HepG2 (cell line): Measurements from ENCODE around the gene VAMP8. TPM values are rescaled to one million over a fixed set of nuclear protein-coding genes. Genes with fewer than 3 reads are reported as not detected.
A peak's percentile ranks its signal among the peaks of the same experiment; 100 is the strongest.

Source experiments
- ATRX ChIP-seq: sonication (generic); formaldehyde crosslinking; IDR thresholded peaks from 2 replicates; pipeline ENCODE4 v1.4.0; 2020; ENCODE audit warnings: missing genetic modification reagents, borderline replicate concordance
- CC2D1A ChIP-seq: sonication (generic); formaldehyde crosslinking; IDR thresholded peaks from 2 replicates; pipeline ENCODE4 v1.8.1; 2023; ENCODE audit warnings: mild to moderate bottlenecking, missing genetic modification reagents
- CCDC6 ChIP-seq: sonication (generic); formaldehyde crosslinking; IDR thresholded peaks from 2 replicates; pipeline ENCODE4 v1.8.1; 2022; ENCODE audit warnings: mild to moderate bottlenecking, missing genetic modification reagents, moderate library complexity
- EEA1 ChIP-seq: sonication (generic); formaldehyde crosslinking; IDR thresholded peaks from 2 replicates; pipeline ENCODE4 v1.5.1; 2020; ENCODE audit warnings: mild to moderate bottlenecking, missing genetic modification reagents, borderline replicate concordance
- HNF4G ChIP-seq, 2 experiments: sonication (generic) in 1 of 2; formaldehyde crosslinking in 1 of 2; IDR thresholded peaks; 2 replicates each; pipeline versions ENCODE4 v1.4.0 to v1.6.1; 2011 to 2020; ENCODE audit warnings: borderline replicate concordance in 2 of 2, low read depth in 2 of 2, mild to moderate bottlenecking in 2 of 2, low read length in 1 of 2, missing genetic modification reagents in 1 of 2, moderate library complexity in 1 of 2
- IKZF4 ChIP-seq: sonication (generic); formaldehyde crosslinking; IDR thresholded peaks from 2 replicates; pipeline ENCODE4 v1.5.1; 2020; ENCODE audit warnings: borderline replicate concordance, mild to moderate bottlenecking, low read depth, missing genetic modification reagents; ENCODE audit errors: not compliant biosample characterization
- MXD3 ChIP-seq: IDR thresholded peaks from 2 replicates; pipeline ENCODE4 v1.6.1; 2016; ENCODE audit warnings: mild to moderate bottlenecking, missing biosample characterization, missing genetic modification reagents
- NFKB2 ChIP-seq: sonication (generic); formaldehyde crosslinking; IDR thresholded peaks from 2 replicates; pipeline ENCODE4 v1.4.0; 2020; ENCODE audit warnings: missing genetic modification reagents, borderline replicate concordance
- PBX2 ChIP-seq: IDR thresholded peaks from 2 replicates; pipeline ENCODE4 v1.6.1; 2016; ENCODE audit warnings: control low read depth
- SNAPC5 ChIP-seq: sonication (generic); formaldehyde crosslinking; IDR thresholded peaks from 2 replicates; pipeline ENCODE4 v1.8.1; 2023; ENCODE audit warnings: mild to moderate bottlenecking, missing genetic modification reagents, borderline replicate concordance
- SRSF9 ChIP-seq: fragments of 200-400 bp; formaldehyde crosslinking; IDR thresholded peaks from 2 replicates; pipeline ENCODE4 v1.6.1; 2018; ENCODE audit warnings: borderline replicate concordance, mild to moderate bottlenecking, low read depth, low read length; ENCODE audit not compliant: insufficient read depth, poor library complexity, severe bottlenecking
- TAF1 ChIP-seq: sonication (generic); formaldehyde crosslinking; IDR thresholded peaks from 2 replicates; pipeline ENCODE4 v1.4.0; 2020; ENCODE audit warnings: missing genetic modification reagents
- TARDBP ChIP-seq: sonication (generic); formaldehyde crosslinking; IDR thresholded peaks from 2 replicates; pipeline ENCODE4 v1.8.0; 2022; ENCODE audit warnings: mild to moderate bottlenecking, missing genetic modification reagents
- TFAP4 ChIP-seq: sonication (generic); IDR thresholded peaks from 2 replicates; pipeline ENCODE4 v1.6.1; 2016; ENCODE audit warnings: low read depth, borderline replicate concordance
- TGIF2 ChIP-seq: IDR thresholded peaks from 2 replicates; pipeline ENCODE4 v1.6.1; 2016; ENCODE audit warnings: control low read depth, missing compliant biosample characterization
- ZNF253 ChIP-seq: sonication (generic); formaldehyde crosslinking; IDR thresholded peaks from 2 replicates; pipeline ENCODE4 v1.8.0; 2022; ENCODE audit warnings: mild to moderate bottlenecking, missing genetic modification reagents, borderline replicate concordance
- ZNF292 ChIP-seq: sonication (generic); formaldehyde crosslinking; IDR thresholded peaks from 2 replicates; pipeline ENCODE4 v1.8.1; 2022; ENCODE audit warnings: mild to moderate bottlenecking, low read depth, missing genetic modification reagents, borderline replicate concordance
- ZNF460 ChIP-seq: sonication (generic); formaldehyde crosslinking; IDR thresholded peaks from 2 replicates; pipeline ENCODE4 v1.5.1; 2020; ENCODE audit warnings: missing genetic modification reagents, mild to moderate bottlenecking, borderline replicate concordance
- ZNF572 ChIP-seq: sonication (generic); formaldehyde crosslinking; IDR thresholded peaks from 2 replicates; pipeline ENCODE4 v1.5.1; 2020; ENCODE audit warnings: mild to moderate bottlenecking, missing genetic modification reagents
- ZNF878 ChIP-seq: sonication (generic); formaldehyde crosslinking; IDR thresholded peaks from 2 replicates; pipeline ENCODE4 v1.8.1; 2023; ENCODE audit warnings: mild to moderate bottlenecking, missing genetic modification reagents, moderate library complexity
- ZSCAN9 ChIP-seq: IDR thresholded peaks from 2 replicates; pipeline ENCODE4 v1.6.1; 2016; ENCODE audit warnings: borderline replicate concordance
- polyA plus RNA-seq, 8 experiments: library from polyadenylated mRNA; depleted of rRNA in 3 of 8; stranded (reverse) in 7 of 8; unstranded in 1 of 8; fragments of >200 nt; fragmentation: Illumina TruSeq in 4 of 8; extraction: Trizol in 4 of 8; gene quantifications; 2 replicates each; pipeline versions ENCODE4 v1.2.1 to v1.2.3, GENCODE V29; 2011 to 2016; ENCODE audit warnings: low read depth in 4 of 8, missing spikeins in 1 of 8, mixed read lengths in 1 of 8; ENCODE audit not compliant: insufficient read depth in 1 of 8
- total RNA-seq, 5 experiments: library from RNA; depleted of rRNA; stranded (reverse); fragments of >200 nt; fragmentation: Illumina TruSeq; extraction: Trizol; gene quantifications; 2 replicates each; pipeline ENCODE4 v1.2.3, GENCODE V29; 2016; ENCODE audit warnings: low read depth in 1 of 5
- TF ChIP-seq, protein P1 (sequence below): sonication (generic); formaldehyde crosslinking; IDR thresholded peaks from 2 replicates; pipeline ENCODE4 v1.4.0; 2020; ENCODE audit warnings: mild to moderate bottlenecking, low read depth, missing genetic modification reagents

VAMP8 gene
- total and polyA plus RNA-seq, 2 of the 13 experiments (the other 11 are each of a cell fraction or from before 2014, with no cell fraction given), result 83.3 to 157 TPM

DNA sequence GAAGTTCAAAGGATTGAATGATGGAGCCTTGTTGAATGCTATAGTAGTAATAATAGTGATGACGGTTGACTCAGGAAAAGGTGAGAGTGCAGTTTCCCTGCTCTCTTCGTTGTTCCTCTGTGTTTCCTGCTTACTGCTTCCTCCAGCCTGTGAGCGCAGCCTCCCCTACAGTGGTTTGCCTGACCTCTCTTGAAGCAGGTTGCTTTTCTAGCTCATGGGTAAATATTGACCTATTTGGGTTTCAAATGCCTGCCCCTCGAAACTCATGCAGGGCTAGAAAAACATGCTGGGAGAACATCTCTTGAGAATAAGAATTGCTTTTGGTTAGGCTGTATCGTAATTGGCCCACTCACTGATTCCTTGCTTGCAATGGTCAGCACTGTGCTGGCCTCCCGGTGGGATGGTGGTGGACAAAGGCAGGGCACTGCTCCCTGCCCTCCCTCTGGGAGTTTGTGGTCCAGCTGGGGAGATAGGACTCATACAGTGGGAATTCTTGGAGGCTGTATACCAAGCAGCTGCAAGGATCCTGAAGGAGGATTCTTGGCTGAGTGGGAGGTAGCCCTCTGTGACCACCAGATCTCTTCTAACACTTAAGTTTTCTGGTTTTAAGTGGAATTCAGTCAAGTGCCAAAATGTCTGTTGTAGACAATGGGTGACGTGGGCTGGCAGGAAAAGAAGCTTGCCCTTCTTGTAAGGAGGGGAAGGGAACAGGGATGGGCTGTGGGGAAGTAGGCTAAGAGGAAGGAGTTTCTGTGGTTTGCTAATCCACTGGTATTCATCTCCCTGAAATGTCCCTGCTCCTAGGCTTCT is 12.8 kb downstream of the VAMP8 start (continued):
- no peak for TF ChIP-seq MXD3 (CRISPR knock-in tag)
- TF ChIP-seq SNAPC5, result no peak
- TF ChIP-seq ZNF878 (CRISPR knock-in tag), result no peak
- peak; percentile 63; the same call in 1 of the 2 replicates for TF ChIP-seq ZSCAN9
- TF ChIP-seq ATRX (CRISPR knock-in tag), result no peak
- TF ChIP-seq PBX2, result no peak
- no peak for TF ChIP-seq SRSF9
- no peak for TF ChIP-seq ZNF460 (CRISPR knock-in tag)
- peak; percentile 40; the same call in 1 of the 2 replicates for TF ChIP-seq ZNF572
- TF ChIP-seq TGIF2 (CRISPR knock-in tag), result no peak; the same call in 1 of the 2 replicates
- TF ChIP-seq, protein P1, sequence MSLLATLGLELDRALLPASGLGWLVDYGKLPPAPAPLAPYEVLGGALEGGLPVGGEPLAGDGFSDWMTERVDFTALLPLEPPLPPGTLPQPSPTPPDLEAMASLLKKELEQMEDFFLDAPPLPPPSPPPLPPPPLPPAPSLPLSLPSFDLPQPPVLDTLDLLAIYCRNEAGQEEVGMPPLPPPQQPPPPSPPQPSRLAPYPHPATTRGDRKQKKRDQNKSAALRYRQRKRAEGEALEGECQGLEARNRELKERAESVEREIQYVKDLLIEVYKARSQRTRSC, result no peak
- TF ChIP-seq NFKB2 (CRISPR knock-in tag), result no peak
- peak; percentile 75 for TF ChIP-seq TARDBP
- peak; percentile 90; the same call in 1 of the 2 replicates for TF ChIP-seq ZNF292 (CRISPR knock-in tag)
- no peak for TF ChIP-seq EEA1 (CRISPR knock-in tag)
- peak; percentile 58; the same call in 1 of the 2 replicates for TF ChIP-seq CCDC6 (CRISPR knock-in tag)
- no peak for TF ChIP-seq CC2D1A (CRISPR knock-in tag)
- no peak for TF ChIP-seq HNF4G (IDR thresholded peaks at IDR 0.05; ENCODE audit: borderline replicate concordance, low read depth, low read length)
- peak; percentile 49; the same call in 1 of the 2 replicates for TF ChIP-seq HNF4G (CRISPR knock-in tag; IDR thresholded peaks at IDR 0.05; ENCODE audit: borderline replicate concordance, low read depth)
- TF ChIP-seq TAF1 (CRISPR knock-in tag), result no peak
- no peak for TF ChIP-seq IKZF4
- no peak for TF ChIP-seq TFAP4
- no peak for TF ChIP-seq ZNF253 (CRISPR knock-in tag)
